ENCODE results near the gene DOCK6.

The DOCK6 gene

DNA sequence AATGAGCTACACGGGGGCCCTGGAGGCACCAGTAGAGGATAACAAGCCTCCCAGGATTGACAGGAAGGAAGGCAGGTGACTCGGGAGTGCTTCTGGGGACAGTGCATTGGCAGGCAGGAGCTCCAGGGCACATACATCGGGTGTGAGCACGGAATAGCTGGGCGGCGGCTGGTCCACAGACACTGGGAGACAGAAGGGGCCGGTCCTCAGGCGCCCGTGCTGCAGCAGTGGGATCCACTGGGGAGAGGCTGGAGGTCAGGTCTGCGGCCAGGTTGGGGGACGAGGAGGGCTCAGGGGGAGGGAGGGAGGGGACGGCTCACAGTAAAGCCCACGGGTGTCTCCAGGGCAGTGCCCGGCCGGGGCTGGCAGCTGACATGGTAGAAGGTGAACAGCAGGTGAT, 25.0 kb downstream of the DOCK6 start:
- no peak overlapping the region for H3K4me3 ChIP-seq
- H3K27me3 ChIP-seq: no peaks in the 10 kb centered on the region
- H3K36me3 ChIP-seq: peaks cover 13 to 90% (median 78%) of the 10 kb centered on the region in 3 donors
- H3K9me3 ChIP-seq: peaks cover 0 to 6% (median 0%) of the 10 kb centered on the region in 3 donors
- intact Hi-C loops (cut with DNase I; ENCODE audit: low total_unique reads): no loop called here
- no peaks in the 10 kb centered on the region for H3K4me1 ChIP-seq
- no peak for DNase-seq
- TF ChIP-seq, protein P1, sequence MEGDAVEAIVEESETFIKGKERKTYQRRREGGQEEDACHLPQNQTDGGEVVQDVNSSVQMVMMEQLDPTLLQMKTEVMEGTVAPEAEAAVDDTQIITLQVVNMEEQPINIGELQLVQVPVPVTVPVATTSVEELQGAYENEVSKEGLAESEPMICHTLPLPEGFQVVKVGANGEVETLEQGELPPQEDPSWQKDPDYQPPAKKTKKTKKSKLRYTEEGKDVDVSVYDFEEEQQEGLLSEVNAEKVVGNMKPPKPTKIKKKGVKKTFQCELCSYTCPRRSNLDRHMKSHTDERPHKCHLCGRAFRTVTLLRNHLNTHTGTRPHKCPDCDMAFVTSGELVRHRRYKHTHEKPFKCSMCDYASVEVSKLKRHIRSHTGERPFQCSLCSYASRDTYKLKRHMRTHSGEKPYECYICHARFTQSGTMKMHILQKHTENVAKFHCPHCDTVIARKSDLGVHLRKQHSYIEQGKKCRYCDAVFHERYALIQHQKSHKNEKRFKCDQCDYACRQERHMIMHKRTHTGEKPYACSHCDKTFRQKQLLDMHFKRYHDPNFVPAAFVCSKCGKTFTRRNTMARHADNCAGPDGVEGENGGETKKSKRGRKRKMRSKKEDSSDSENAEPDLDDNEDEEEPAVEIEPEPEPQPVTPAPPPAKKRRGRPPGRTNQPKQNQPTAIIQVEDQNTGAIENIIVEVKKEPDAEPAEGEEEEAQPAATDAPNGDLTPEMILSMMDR (IDR thresholded peaks at IDR 0.05): no peak
- H3K27ac ChIP-seq: no peak overlapping the region

DNA sequence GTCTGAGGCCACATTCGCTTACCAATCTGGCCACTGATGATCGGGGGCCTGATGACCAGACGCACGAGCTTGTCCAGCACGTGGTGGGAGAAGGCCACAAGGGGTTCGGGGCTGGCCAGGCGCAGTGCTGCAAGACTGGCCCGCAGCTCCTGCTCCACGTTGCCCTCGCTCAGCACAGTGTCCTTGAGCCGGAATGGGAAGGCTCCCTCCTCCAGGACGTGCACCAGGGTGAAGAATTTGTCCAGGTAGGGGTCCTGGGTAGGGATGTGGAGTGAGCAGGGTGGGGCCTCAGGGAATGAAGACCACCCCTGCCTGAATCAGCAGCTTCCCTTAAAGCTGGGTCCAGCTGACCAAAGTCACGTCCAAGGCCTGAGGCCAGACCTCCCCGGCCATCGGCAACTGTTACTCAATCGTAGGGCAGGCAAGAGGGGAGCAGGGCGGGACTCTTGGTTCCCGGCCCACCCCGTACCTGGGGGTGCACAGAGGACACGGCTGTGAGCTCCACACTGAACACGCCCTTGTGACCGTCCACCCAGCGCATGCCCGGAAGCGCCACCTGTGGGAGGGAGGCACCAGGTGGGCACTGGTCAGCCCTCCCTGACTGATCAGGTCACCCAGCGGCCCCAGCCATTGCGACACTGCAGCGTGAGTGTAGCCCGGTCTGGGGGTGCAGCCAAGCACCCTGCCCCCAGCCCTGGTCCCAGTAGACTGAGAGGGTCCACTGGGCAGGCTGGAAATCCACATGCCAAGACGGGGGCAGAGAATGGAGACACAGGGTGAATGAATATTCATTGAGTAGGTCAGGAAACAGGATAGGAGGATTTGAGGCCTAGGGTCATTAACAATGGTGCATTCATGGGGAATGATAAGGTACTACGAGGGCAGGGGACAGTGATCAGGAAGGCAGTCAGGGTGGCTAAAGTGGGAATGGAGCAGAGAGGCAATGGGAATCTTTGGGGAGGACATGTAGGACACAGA, 25.7 kb downstream of the DOCK6 start:
- no peaks in the 10 kb centered on the region for H3K4me1 ChIP-seq
- H3K9me3 ChIP-seq: peaks cover 0 to 6% (median 0%) of the 10 kb centered on the region in 3 donors
- no peak for DNase-seq
- peaks cover 13 to 90% (median 78%) of the 10 kb centered on the region in 3 donors for H3K36me3 ChIP-seq
- intact Hi-C loops (cut with DNase I; ENCODE audit: low total_unique reads): no loop called here
- TF ChIP-seq, protein P1 (IDR thresholded peaks at IDR 0.05): no peak
- H3K27ac ChIP-seq: no peak overlapping the region
- no peak overlapping the region for H3K4me3 ChIP-seq
- no peaks in the 10 kb centered on the region for H3K27me3 ChIP-seq

DNA sequence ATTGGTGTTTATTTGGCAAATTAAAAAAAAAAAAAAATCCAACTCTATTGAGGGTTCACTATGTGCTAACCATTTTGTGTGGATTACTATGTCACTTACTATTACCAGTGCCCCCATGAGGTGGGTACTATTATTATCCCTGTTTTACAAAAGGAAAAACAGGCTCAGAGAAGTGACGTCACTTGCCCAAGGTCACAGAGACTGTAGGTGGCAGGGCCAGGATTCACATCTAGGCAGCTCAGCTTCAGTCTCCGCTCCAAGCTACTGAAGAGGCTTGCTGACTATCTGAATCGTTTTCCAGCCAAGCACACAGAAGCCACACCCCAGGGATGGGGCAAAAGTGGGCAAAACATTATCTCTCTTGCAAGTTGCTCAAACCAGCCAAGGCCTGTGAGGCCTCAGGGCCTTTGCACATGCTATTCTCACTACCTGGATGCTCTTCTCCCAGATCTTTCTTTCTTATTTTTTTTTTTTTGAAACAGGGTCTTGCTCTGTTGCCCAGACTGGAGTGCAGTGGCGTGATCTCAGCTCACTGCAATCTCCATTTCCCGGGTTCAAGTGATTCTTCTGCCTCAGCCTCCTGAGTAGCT, 27.7 kb downstream of the DOCK6 start:
- Histone ChIP-seq H3K4me3 (no peak overlapping the region), H3K4me1 (no peaks in the 10 kb centered on the region), H3K27me3 (no peaks in the 10 kb centered on the region), H3K27ac (no peak overlapping the region), H3K36me3 (peaks cover 10 to 94% (median 81%) of the 10 kb centered on the region in 3 donors), H3K9me3 (peaks cover 0 to 6% (median 0%) of the 10 kb centered on the region in 3 donors)
- intact Hi-C loops (cut with DNase I; ENCODE audit: low total_unique reads): no loop called here
- TF ChIP-seq, protein P1 (IDR thresholded peaks at IDR 0.05): no peak
- DNase-seq: no peak

- H3K9me3 ChIP-seq: no peaks in the 10 kb centered on the region
- H3K4me3 ChIP-seq: no peak overlapping the region
- TF ChIP-seq, protein P1 (IDR thresholded peaks at IDR 0.05): no peak
- intact Hi-C loops (cut with DNase I; ENCODE audit: low total_unique reads): no loop called here
- H3K4me1 ChIP-seq: no peaks in the 10 kb centered on the region
- no peak overlapping the region for H3K27ac ChIP-seq
- peaks cover 7 to 91% (median 66%) of the 10 kb centered on the region in 3 donors for H3K36me3 ChIP-seq
- no peaks in the 10 kb centered on the region for H3K27me3 ChIP-seq
- DNase-seq: no peak
Measured at GRCh38 chr19:11233073-11233472, 29.3 kb downstream of the DOCK6 start.

DNA sequence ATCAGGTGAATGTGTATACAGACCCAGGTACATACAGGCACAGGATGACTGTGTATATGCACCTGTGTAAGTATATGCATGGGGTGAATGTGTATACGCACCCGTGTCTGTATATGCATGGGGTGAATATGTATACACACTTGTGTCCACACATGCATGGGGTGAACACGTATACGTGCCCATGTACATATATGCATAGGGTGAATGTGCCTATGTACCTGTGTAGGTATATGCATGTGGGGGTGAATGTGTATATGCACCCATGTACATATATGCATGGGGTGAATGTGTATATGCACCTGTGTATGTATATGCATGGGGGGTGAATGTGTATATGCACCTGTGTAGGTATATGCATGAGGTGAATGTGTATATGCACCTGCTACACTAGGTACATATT, 29.8 kb downstream of the DOCK6 start:
- H3K4me1 ChIP-seq: no peaks in the 10 kb centered on the region
- H3K4me3 ChIP-seq: no peak overlapping the region
- H3K27ac ChIP-seq: no peak overlapping the region
- TF ChIP-seq, protein P1 (IDR thresholded peaks at IDR 0.05): no peak
- peaks cover 7 to 88% (median 62%) of the 10 kb centered on the region in 3 donors for H3K36me3 ChIP-seq
- DNase-seq: no peak
- no peaks in the 10 kb centered on the region for H3K9me3 ChIP-seq
- H3K27me3 ChIP-seq: no peaks in the 10 kb centered on the region
- intact Hi-C loops (cut with DNase I; ENCODE audit: low total_unique reads): no loop called here
